Measurements from ENCODE around the gene TBK1.

DNA sequence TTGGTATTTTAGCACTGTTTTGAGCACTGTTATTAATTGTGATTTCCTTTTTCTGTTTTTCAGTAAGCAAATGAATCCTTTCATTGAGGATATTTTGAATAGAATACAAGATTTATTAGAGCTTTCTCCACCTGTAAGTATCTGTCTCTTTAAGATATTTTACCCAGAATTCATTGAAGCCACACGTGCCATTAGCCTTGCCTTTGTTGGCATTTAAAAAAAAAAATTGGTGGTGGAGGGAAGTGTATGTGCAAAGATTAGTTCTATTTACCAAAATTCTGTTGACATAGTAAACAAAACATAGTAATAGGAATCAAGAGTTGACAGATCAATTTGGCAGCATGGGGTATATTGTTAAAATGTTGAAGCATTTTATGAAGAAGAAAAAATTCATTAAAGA, 23.9 kb upstream of the TBK1 start:
- TF ChIP-seq, protein P1, sequence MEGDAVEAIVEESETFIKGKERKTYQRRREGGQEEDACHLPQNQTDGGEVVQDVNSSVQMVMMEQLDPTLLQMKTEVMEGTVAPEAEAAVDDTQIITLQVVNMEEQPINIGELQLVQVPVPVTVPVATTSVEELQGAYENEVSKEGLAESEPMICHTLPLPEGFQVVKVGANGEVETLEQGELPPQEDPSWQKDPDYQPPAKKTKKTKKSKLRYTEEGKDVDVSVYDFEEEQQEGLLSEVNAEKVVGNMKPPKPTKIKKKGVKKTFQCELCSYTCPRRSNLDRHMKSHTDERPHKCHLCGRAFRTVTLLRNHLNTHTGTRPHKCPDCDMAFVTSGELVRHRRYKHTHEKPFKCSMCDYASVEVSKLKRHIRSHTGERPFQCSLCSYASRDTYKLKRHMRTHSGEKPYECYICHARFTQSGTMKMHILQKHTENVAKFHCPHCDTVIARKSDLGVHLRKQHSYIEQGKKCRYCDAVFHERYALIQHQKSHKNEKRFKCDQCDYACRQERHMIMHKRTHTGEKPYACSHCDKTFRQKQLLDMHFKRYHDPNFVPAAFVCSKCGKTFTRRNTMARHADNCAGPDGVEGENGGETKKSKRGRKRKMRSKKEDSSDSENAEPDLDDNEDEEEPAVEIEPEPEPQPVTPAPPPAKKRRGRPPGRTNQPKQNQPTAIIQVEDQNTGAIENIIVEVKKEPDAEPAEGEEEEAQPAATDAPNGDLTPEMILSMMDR (IDR thresholded peaks at IDR 0.05; ENCODE audit: borderline replicate concordance, extremely low read depth, low read length, poor library complexity, severe bottlenecking): no peak
- TF ChIP-seq EZH2 (IDR thresholded peaks at IDR 0.05; ENCODE audit: borderline replicate concordance, low read depth, low read length, severe bottlenecking): no peak
